IMR-90 (cell line): ENCODE data around the gene NDFIP2. TPM values are rescaled to one million over a fixed set of nuclear protein-coding genes. Genes with fewer than 3 reads are reported as not detected.

Source experiments
- ATAC-seq: fragments of 200-7000 bp; cut with Tn5 transposase; 2 replicates; pipeline ENCODE4 v1.9.1; 2020; ENCODE audit warnings: low read depth, mild to moderate bottlenecking, moderate library complexity
- BruUV-seq: library from RNA; stranded (reverse); fragments of 400-500 nt; replicated peaks from 2 replicates; lab custom pipeline; 2021; lab: Mats Ljungman, UMichigan
- CTCF ChIA-PET: fragments of 300-600 bp; formaldehyde crosslinking; extraction: SDS; loops from one replicate; lab custom pipeline; 2021; ENCODE audit warnings: antibody characterized with exemption; lab: Yijun Ruan, JAX
- POLR2A ChIA-PET: fragments of 300-600 bp; sonication (Branson Sonifier 250); formaldehyde crosslinking; loops from one replicate; lab custom pipeline; 2022; ENCODE audit warnings: antibody characterized with exemption; ENCODE audit not compliant: unreplicated experiment; lab: Charles Lee
- DNase-seq: peaks from one replicate; pipeline ENCODE4 v3.0.0; 2013
- H2AFZ ChIP-seq: replicated peaks from 2 replicates; pipeline ENCODE3; 2013; ENCODE audit warnings: low read length, mild to moderate bottlenecking; ENCODE audit not compliant: poor library complexity
- H2AK5ac ChIP-seq: 2 replicates; pipeline ENCODE4 v1.6.1; 2013; ENCODE audit warnings: low read depth, low read length, inconsistent platforms
- H2AK9ac ChIP-seq: replicated peaks from 2 replicates; pipeline ENCODE3; 2013; ENCODE audit warnings: mild to moderate bottlenecking, low read depth, low read length, moderate library complexity; ENCODE audit not compliant: poor library complexity
- H2BK120ac ChIP-seq: 2 replicates; pipeline ENCODE4 v1.6.1; 2013; ENCODE audit warnings: low read depth, low read length, inconsistent platforms
- H2BK15ac ChIP-seq: 3 replicates; pipeline ENCODE4 v1.6.1; 2013; ENCODE audit warnings: low read depth, low read length, inconsistent platforms
- H2BK20ac ChIP-seq: 2 replicates; pipeline ENCODE4 v1.6.1; 2013; ENCODE audit warnings: low read depth, mild to moderate bottlenecking, inconsistent platforms, low read length, moderate library complexity
- H2BK5ac ChIP-seq: 2 replicates; pipeline ENCODE4 v1.6.1; 2013; ENCODE audit warnings: mild to moderate bottlenecking, low read depth, low read length, inconsistent platforms; ENCODE audit not compliant: poor library complexity, severe bottlenecking
- H3K14ac ChIP-seq: replicated peaks from 2 replicates; pipeline ENCODE4 v1.6.1; 2013; ENCODE audit warnings: low read depth, low read length, inconsistent platforms
- H3K18ac ChIP-seq: 2 replicates; pipeline ENCODE4 v1.6.1; 2013; ENCODE audit warnings: low read depth, low read length, control low read depth
- H3K23ac ChIP-seq: 2 replicates; pipeline ENCODE4 v1.6.1; 2013; ENCODE audit warnings: low read depth, low read length, inconsistent platforms
- H3K27ac ChIP-seq: 2 replicates; pipeline ENCODE4 v1.5.1; 2013; ENCODE audit warnings: mild to moderate bottlenecking, control low read depth, low read length; ENCODE audit not compliant: insufficient read depth
- H3K27me3 ChIP-seq: 2 replicates; pipeline ENCODE4 v1.6.1; 2013; ENCODE audit warnings: low read length; ENCODE audit not compliant: control insufficient read depth, insufficient read depth
- H3K36me3 ChIP-seq: 2 replicates; pipeline ENCODE4 v1.6.1; 2013; ENCODE audit warnings: low read length, mixed read lengths; ENCODE audit not compliant: control insufficient read depth, insufficient read depth
- H3K4ac ChIP-seq: 2 replicates; pipeline ENCODE4 v1.6.1; 2013; ENCODE audit warnings: low read depth, low read length, inconsistent platforms
- H3K4me1 ChIP-seq: 2 replicates; pipeline ENCODE4 v1.6.1; 2013; ENCODE audit warnings: low read length, mixed read lengths; ENCODE audit not compliant: control insufficient read depth, insufficient read depth
- H3K4me2 ChIP-seq: 2 replicates; pipeline ENCODE4 v1.6.1; 2013; ENCODE audit warnings: low read depth, mild to moderate bottlenecking, control low read depth, low read length, moderate library complexity
- H3K4me3 ChIP-seq: 2 replicates; pipeline ENCODE4 v1.5.1; 2013; ENCODE audit warnings: low read depth, mild to moderate bottlenecking, control low read depth, low read length, moderate library complexity; ENCODE audit not compliant: insufficient read depth
- H3K56ac ChIP-seq: 2 replicates; pipeline ENCODE4 v1.6.1; 2013; ENCODE audit warnings: low read length, inconsistent platforms; ENCODE audit not compliant: insufficient read depth; ENCODE audit errors: extremely low read depth
- H3K79me1 ChIP-seq, 2 experiments: 2 replicates each; pipeline ENCODE4 v1.6.1; 2013; ENCODE audit warnings: low read length in 2 of 2, inconsistent platforms in 1 of 2, low read depth in 1 of 2
- H3K9ac ChIP-seq: 2 replicates; pipeline ENCODE4 v1.6.1; 2013; ENCODE audit warnings: low read depth, low read length, control low read depth
- H3K9me1 ChIP-seq: 2 replicates; pipeline ENCODE4 v1.6.1; 2013; ENCODE audit warnings: low read length, inconsistent platforms; ENCODE audit not compliant: insufficient read depth
- H3K9me3 ChIP-seq: 2 replicates; pipeline ENCODE4 v1.6.1; 2013; ENCODE audit warnings: low read length; ENCODE audit not compliant: control insufficient read depth, insufficient read depth
- H4K20me1 ChIP-seq: 2 replicates; pipeline ENCODE4 v1.6.1; 2013; ENCODE audit warnings: low read length, inconsistent platforms; ENCODE audit not compliant: insufficient read depth
- H4K5ac ChIP-seq: 2 replicates; pipeline ENCODE4 v1.6.1; 2013; ENCODE audit warnings: mild to moderate bottlenecking, low read depth, low read length, control low read depth
- H4K8ac ChIP-seq, 2 experiments: 2 replicates each; pipeline ENCODE4 v1.6.1; 2013; ENCODE audit warnings: low read depth in 2 of 2, low read length in 2 of 2, control low read depth in 1 of 2, inconsistent platforms in 1 of 2
- H4K91ac ChIP-seq: 2 replicates; pipeline ENCODE4 v1.6.1; 2013; ENCODE audit warnings: low read depth, low read length, inconsistent platforms; ENCODE audit not compliant: insufficient read depth
- BHLHE40 ChIP-seq: fragments of 150-350 bp; IDR thresholded peaks from 2 replicates; pipeline ENCODE4 v1.6.1; 2016; ENCODE audit warnings: mild to moderate bottlenecking, low read depth, low read length
- CEBPB ChIP-seq: IDR thresholded peaks from 2 replicates; pipeline ENCODE4 v1.6.1; 2012; ENCODE audit warnings: low read depth, low read length, improper control_type of control experiment
- CHD1 ChIP-seq: IDR thresholded peaks from 2 replicates; pipeline ENCODE4 v1.6.1; 2012; ENCODE audit warnings: low read depth, low read length, improper control_type of control experiment
- CTCF ChIP-seq: conservative IDR thresholded peaks from 2 replicates; pipeline ENCODE4 v1.5.1; 2012; ENCODE audit warnings: mild to moderate bottlenecking, low read depth, low read length, improper control_type of control experiment
- ELK1 ChIP-seq: fragments of 150-350 bp; IDR thresholded peaks from 2 replicates; pipeline ENCODE4 v1.6.1; 2016; ENCODE audit warnings: low read depth, mild to moderate bottlenecking, low read length, moderate library complexity, borderline replicate concordance
- FOS ChIP-seq: fragments of 150-350 bp; IDR thresholded peaks from 2 replicates; pipeline ENCODE4 v1.6.1; 2016; ENCODE audit warnings: low read depth, low read length
- MAFK ChIP-seq: IDR thresholded peaks from 2 replicates; pipeline ENCODE4 v1.6.1; 2012; ENCODE audit warnings: low read depth, low read length, improper control_type of control experiment
- MAZ ChIP-seq: IDR thresholded peaks from 2 replicates; pipeline ENCODE4 v1.6.1; 2012; ENCODE audit warnings: low read depth, mild to moderate bottlenecking, low read length, improper control_type of control experiment, moderate library complexity, borderline replicate concordance
- MXI1 ChIP-seq: IDR thresholded peaks from 2 replicates; pipeline ENCODE4 v1.6.1; 2012; ENCODE audit warnings: low read depth, mild to moderate bottlenecking, low read length, moderate library complexity, borderline replicate concordance
- NFE2L2 ChIP-seq: fragments of 150-350 bp; IDR thresholded peaks from 2 replicates; pipeline ENCODE4 v1.6.1; 2016; ENCODE audit warnings: low read depth, mild to moderate bottlenecking, low read length
- POLR2A ChIP-seq: IDR thresholded peaks from 2 replicates; pipeline ENCODE4 v1.6.1; 2012; ENCODE audit warnings: mild to moderate bottlenecking, low read depth, low read length
- RAD21 ChIP-seq: IDR thresholded peaks from 2 replicates; pipeline ENCODE4 v1.6.1; 2012; ENCODE audit warnings: low read length, improper control_type of control experiment
- RCOR1 ChIP-seq: IDR thresholded peaks from 2 replicates; pipeline ENCODE4 v1.6.1; 2012; ENCODE audit warnings: mild to moderate bottlenecking, low read length, improper control_type of control experiment; ENCODE audit not compliant: insufficient replicate concordance
- RFX5 ChIP-seq: IDR thresholded peaks from 2 replicates; pipeline ENCODE4 v1.8.0; 2012; ENCODE audit warnings: low read depth, mild to moderate bottlenecking, low read length, moderate library complexity
- SMC3 ChIP-seq: fragments of 150-350 bp; IDR thresholded peaks from 2 replicates; pipeline ENCODE4 v1.6.1; 2016; ENCODE audit warnings: low read depth, mild to moderate bottlenecking, antibody characterized with exemption, low read length, moderate library complexity
- USF2 ChIP-seq: fragments of 150-350 bp; IDR thresholded peaks from 2 replicates; pipeline ENCODE4 v1.6.1; 2017; ENCODE audit warnings: mild to moderate bottlenecking, antibody characterized with exemption, low read length, low read depth
- WGBS, 2 experiments: methylation state at CpG; one replicate each; pipeline versions ENCODE4 v1.1.5 to v1.1.7; 2013; ENCODE audit warnings: missing lambda C conversion rate in 2 of 2; ENCODE audit not compliant: insufficient read length in 1 of 2; ENCODE audit errors: extremely low coverage in 2 of 2; 5-methylcytosine and 5-hydroxymethylcytosine counted together
- dilution Hi-C: fragments of 300-500 bp; cut with HindIII; formaldehyde crosslinking; loops from one replicate; pipeline ENCODE4 v1.14.3; 2018; ENCODE audit warnings: low sequenced_read_pairs; ENCODE audit not compliant: unreplicated experiment
- in situ Hi-C: fragments of 300-500 bp; cut with MboI; formaldehyde crosslinking; loops from 3 replicates; pipeline ENCODE4 v1.14.3; 2019; ENCODE audit warnings: low sequenced_read_pairs, inconsistent platforms, mixed read lengths
- intact Hi-C: fragments of 100-400 bp; cut with micrococcal nuclease; formaldehyde crosslinking; loops from 2 replicates; pipeline ENCODE4 v1.10.0; 2022
- polyA plus RNA-seq, 3 experiments: library from polyadenylated mRNA; depleted of rRNA; stranded (reverse); fragments of >200 nt; gene quantifications; 2 replicates each; pipeline ENCODE4 v1.2.3, GENCODE V29; 2012; ENCODE audit warnings: low replicate concordance in 1 of 3
- total RNA-seq: library from RNA; depleted of rRNA; stranded (reverse); fragments of >200 nt; gene quantifications from 2 replicates; pipeline ENCODE4 v1.2.3, GENCODE V29; 2012

Gene NDFIP2
- total and polyA plus RNA-seq, 2 of the 4 experiments (the other 2 are of a cell fraction) = 23.8 to 25.8 TPM

GRCh38 chr13:79501538-79502232, 20.7 kb downstream of the NDFIP2 start:
- ATAC-seq = peak; percentile 51
- POLR2A ChIA-PET = no interaction called here

More at GRCh38 chr13:79501538-79502232, 20.7 kb downstream of the NDFIP2 start:
- Histone ChIP-seq H3K23ac (no peak overlapping the region), H2AFZ (no peak overlapping the region), H3K9me3 (no peaks in the 10 kb centered on the region), H3K9ac (no peak overlapping the region), H4K5ac (no peak overlapping the region), H2BK5ac (no peak overlapping the region), H3K79me1 (peaks cover 26 to 39% of the 10 kb centered on the region in 2 experiments; a peak in 3 of 4 replicates), H4K20me1 (peaks cover 18% of the 10 kb centered on the region; the same call in 1 of the 2 replicates), H3K4ac (no peak overlapping the region), H3K4me1 (no peaks in the 10 kb centered on the region; the same call in 1 of the 2 replicates), H3K27ac (no peak overlapping the region), H2BK20ac (no peak overlapping the region), H2AK9ac (no peak overlapping the region), H4K8ac (no peak overlapping the region), H3K36me3 (no peaks in the 10 kb centered on the region), H3K18ac (no peak overlapping the region), H3K56ac (no peak overlapping the region), H2BK120ac (no peak overlapping the region), H2BK15ac (no peak overlapping the region), H3K27me3 (no peaks in the 10 kb centered on the region), H2AK5ac (no peak overlapping the region), H3K4me2 (no peak overlapping the region; the same call in 1 of the 2 replicates), H4K91ac (no peak overlapping the region), H3K9me1 (no peaks in the 10 kb centered on the region; the same call in 1 of the 2 replicates), H3K4me3 (no peak overlapping the region), H3K14ac (no peak overlapping the region)
- dilution Hi-C loops = no loop called here
- 100% methylated on average over 1 of the region's 7 CpGs; no CpG with 5 or more reads in 1 of the 2 experiments for WGBS, 2 experiments
- DNase-seq = peak; percentile 40
- intact Hi-C loops = no loop called here
- in situ Hi-C loops = no loop called here
- BruUV-seq = no TSS peak
- CTCF ChIA-PET = no interaction called here
- TF ChIP-seq SMC3 (no peak), MAZ (no peak), MXI1 (no peak), RFX5 (no peak), CHD1 (no peak), ELK1 (no peak), FOS (no peak), CEBPB (no peak), RCOR1 (no peak), USF2 (no peak), RAD21 (no peak), NFE2L2 (no peak), POLR2A (no peak), CTCF (no peak), MAFK (no peak), BHLHE40 (no peak)
